GM04504 (cell line): ENCODE results near the gene CADM2.

Experiments
- DNase-seq: peaks from one replicate; pipeline ENCODE4 v3.0.0-alpha.2; 2012; ENCODE audit warnings: low read depth

The CADM2 gene

DNA sequence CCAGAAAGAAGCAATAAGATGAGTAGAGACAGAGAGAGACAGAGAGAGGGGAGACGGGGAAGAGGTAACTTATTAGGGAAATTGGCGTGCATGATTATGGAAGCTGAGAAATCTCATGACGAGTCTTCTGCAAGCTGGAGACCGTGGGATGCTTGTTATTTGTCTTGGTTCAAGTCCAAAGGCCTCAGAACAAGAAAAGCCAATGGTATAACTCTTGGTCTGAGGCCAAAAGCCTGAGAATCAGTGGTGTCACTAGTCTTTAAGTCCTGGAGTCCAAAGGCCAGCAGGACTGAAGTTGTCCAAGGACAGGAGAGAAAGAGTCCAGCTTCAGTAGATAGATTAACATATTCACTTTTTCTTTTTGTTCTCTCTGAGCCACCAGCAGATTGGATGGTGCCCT is 613.6 kb downstream of the CADM2 start:
- no peak for DNase-seq

GRCh38 chr3:85572978-85573377 is 614.2 kb downstream of the CADM2 start:
- no peak for DNase-seq

GRCh38 chr3:85574006-85574705 is 615.4 kb downstream of the CADM2 start:
- no peak for DNase-seq

- DNase-seq: peak; percentile 11
Observed at GRCh38 chr3:85576091-85576690, 617.4 kb downstream of the CADM2 start.

DNA sequence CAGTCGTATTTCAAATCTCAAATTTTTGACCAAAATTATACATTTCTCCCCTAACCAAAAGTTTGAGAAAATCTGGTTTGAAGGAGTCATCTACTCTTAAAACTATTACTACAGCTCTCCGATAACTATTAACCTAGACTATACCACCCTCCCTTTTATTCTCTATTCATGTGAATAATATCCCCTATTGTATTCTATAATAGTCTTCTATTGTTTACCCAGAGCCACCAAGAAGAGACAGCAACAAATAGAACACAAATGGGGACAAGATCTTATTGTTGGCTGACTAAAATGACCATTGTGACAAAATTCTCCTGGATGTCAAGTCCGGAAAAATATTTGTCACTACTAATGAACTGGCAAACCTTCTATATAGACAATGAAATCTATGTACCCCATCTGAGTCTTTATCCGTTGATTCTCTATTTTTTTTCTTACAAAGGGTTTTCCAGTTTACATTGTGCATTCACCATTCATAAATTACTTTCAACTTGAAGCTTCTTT is 618.0 kb downstream of the CADM2 start:
- DNase-seq: no peak

DNA sequence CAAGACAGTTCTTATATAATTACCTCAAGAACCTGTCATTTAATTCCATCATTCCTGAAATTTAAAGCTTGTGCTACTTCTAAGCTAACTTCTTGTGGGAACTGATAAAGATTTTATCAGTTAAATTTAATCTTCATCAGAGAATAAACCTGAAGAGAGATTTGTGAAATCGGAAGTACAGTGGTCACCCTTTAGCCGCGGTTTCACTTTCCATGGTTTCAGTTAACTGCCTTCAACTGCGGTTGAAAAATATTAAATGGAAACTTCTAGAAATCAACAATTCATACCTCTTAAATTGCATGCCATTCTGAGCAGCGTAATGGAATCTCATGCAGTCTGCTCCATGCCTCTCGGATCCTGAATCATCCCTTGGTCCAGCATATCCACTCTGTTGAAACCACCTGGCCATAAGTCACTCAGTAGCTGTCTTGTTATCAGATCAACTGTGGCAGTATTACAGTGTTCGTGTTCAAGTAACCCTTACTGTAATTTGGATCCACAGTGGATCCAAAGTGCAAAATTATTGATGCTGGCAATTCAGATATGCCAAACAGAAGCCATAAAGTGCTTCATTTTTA is 626.1 kb downstream of the CADM2 start:
- DNase-seq: no peak

- DNase-seq: no peak
Observed at GRCh38 chr3:85586018-85586417, 627.2 kb downstream of the CADM2 start.

DNA sequence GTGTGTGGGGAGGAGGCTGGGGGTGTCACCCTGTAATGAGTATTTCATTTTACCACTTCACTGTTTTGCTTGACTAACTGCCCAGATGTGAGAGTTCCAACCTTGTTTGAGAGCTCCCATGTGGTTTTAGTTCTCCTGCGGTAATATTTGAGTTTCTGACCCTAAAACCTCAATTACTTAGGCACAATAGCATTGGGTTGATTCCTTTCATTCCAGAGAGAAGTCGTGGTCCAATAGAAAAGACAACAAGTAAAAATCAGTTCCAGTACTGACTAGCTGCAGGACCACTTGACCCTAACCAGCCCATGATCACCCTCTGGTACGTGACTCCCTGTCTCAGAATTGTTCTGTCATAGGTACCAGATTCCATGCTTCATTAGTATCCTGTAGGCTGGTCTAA is 630.4 kb downstream of the CADM2 start:
- DNase-seq: no peak

DNA sequence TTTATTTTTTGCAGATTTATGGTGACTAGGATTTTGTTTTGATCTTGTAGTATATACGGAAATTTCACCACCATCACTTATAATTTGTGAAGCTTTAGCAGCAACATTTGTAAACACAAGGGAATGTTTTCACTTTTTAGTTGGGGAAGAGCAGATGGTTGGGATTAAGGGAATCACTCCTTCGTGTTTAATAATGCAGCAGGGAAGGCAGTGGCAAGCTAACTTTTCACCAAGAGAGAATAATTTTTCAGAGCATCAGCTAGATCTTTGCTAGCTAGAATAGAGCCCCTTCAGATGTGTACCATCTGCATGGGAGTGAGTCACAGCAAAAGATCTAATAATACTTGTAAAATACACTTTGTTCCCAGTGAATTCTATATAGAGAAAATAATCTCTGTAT is 632.7 kb downstream of the CADM2 start:
- DNase-seq: no peak

DNA sequence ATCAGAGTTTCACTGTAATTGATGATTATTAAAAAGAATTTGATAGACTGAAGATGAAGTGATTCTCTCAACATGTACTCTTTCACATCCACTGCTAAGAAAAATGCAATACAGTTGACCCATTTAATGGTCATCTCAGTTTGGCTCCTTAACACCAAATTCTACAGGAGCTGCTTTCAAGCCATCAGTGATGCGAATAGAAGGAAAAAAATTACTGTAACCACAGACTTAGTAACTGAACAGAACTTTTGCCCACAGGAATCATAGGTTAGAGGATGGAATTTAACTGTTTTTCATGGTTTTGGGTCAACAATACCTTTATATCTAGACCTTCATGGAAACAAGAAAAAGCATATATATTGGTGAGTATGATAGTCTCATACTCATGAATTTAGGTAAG is 633.5 kb downstream of the CADM2 start:
- DNase-seq: no peak

GRCh38 chr3:85594676-85595075 is 635.9 kb downstream of the CADM2 start:
- no peak for DNase-seq

GRCh38 chr3:85603378-85603777 is 644.6 kb downstream of the CADM2 start:
- no peak for DNase-seq

- no peak for DNase-seq
Observed at GRCh38 chr3:85604641-85605040, 645.9 kb downstream of the CADM2 start.

DNA sequence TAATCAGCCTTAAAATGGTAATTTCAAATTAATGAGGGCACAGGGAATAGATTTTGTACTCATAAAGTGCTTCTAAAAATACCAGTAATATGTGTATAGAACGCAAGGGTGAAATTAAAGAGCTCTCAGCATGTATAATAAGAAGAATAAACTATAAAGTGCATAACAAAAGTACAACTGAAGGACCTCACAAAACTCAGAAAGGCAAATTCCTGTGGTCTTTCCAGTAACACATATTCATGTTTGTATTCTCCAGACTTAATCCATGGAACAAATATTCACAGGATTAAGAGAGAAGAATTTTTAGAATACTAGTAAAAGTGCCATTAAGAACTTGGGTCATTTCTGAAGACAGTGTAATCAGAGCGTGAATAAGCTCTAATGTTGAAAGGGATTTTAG is 646.3 kb downstream of the CADM2 start:
- DNase-seq: no peak

GRCh38 chr3:85626662-85627061 is 667.9 kb downstream of the CADM2 start:
- no peak for DNase-seq

GRCh38 chr3:85627932-85628331 is 669.1 kb downstream of the CADM2 start:
- no peak for DNase-seq

- no peak for DNase-seq
Observed at GRCh38 chr3:85631070-85631469, 672.3 kb downstream of the CADM2 start.

DNA sequence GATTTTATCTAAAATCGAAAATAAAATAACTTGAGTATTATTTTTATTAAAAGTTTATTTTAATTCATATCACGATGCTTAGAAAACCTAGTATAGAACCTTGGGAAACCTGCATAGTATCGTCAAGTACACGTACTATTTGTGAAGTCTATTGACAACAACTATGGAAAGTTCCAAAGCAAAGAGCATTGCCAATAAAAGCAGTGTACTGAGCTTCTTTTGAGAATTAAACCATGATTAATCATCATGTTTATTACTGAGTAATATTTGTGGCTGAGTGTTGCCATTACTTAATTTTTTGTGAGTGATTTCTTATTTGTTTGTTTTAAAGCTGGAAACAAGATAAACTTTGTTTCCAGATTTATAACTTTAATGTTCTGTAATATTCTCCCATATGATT is 674.1 kb downstream of the CADM2 start:
- no peak for DNase-seq

- DNase-seq: no peak
Observed at GRCh38 chr3:85652360-85652759, 693.6 kb downstream of the CADM2 start.

- DNase-seq: no peak
Observed at GRCh38 chr3:85660451-85660850, 701.7 kb downstream of the CADM2 start.

- no peak for DNase-seq
Observed at GRCh38 chr3:85662462-85662861, 703.7 kb downstream of the CADM2 start.

GRCh38 chr3:85667744-85668143 is 709.0 kb downstream of the CADM2 start:
- no peak for DNase-seq

GRCh38 chr3:85670634-85671205 is 711.9 kb downstream of the CADM2 start:
- no peak for DNase-seq
